NCI-H748 treated with DMSO at 0.1 percent for 48 hours (cell line): ENCODE results near the gene PPIP5K2.
"Not testable (repeated sequence)": the region's sequence is repeated elsewhere in the genome, so short reads cannot be mapped to it uniquely, and the experiment has no call there.

ENCODE experiments used
- DNase-seq: peaks from one replicate; lab custom pipeline; 2025; lab: John Stamatoyannopoulos, UW

Gene PPIP5K2

DNA sequence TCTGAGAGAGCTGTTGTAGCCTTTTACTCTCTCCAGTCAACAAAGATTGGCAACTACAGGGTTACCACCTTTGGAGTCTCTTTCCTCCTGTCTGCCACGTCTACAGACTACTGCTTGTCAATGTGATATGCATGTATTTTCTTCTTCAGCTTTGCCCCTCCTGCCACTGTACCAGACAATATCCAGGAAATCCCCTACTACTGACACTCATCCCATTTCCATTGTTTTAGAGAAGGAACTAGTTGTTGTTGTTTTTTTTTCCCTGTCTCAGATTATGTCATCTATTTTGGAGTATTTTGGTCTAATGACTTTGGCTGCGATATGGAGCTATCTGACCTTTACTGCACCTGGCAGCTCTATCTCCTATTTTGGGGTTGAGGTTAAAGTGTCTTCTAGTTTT lies 88.4 kb downstream of the PPIP5K2 start:
- no peak for DNase-seq

DNA sequence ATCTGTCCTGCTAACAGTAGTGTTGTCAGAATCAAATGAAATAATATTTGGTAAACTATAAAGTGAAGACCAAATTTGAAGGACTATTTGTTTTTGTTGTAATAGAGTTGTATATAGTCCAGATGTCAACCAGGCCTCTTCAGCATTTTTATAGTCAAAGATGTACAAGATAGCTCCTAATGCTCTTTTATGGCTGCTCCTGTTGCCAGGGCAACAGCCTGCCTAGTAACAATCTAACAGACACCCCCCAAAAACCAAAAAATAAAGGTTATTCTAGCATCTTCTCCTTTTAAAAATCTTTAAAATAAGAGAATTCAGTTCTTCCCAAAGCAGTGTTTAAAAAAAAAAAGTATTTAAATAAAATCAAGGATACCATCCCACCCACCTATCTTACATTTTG lies 89.0 kb downstream of the PPIP5K2 start:
- DNase-seq, result no peak

DNA sequence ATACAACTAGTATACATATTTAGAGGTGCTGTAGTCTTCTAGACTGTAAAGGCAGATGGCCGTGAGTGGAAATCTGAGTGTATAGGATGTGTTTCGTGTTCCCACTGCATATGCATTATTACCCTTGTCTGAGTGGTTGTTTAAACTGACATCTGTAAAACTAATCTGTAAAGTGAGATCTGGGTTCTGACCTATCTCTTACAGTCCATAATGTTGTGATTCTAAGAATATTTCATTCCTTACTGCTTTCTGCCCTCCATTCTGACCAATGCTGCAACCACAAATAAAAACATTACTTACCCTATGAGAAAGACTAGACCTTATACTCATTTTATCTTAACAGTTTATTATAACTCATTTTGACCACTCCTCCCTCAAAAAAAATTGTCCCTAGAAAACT lies 90.9 kb downstream of the PPIP5K2 start:
- no peak for DNase-seq

DNA sequence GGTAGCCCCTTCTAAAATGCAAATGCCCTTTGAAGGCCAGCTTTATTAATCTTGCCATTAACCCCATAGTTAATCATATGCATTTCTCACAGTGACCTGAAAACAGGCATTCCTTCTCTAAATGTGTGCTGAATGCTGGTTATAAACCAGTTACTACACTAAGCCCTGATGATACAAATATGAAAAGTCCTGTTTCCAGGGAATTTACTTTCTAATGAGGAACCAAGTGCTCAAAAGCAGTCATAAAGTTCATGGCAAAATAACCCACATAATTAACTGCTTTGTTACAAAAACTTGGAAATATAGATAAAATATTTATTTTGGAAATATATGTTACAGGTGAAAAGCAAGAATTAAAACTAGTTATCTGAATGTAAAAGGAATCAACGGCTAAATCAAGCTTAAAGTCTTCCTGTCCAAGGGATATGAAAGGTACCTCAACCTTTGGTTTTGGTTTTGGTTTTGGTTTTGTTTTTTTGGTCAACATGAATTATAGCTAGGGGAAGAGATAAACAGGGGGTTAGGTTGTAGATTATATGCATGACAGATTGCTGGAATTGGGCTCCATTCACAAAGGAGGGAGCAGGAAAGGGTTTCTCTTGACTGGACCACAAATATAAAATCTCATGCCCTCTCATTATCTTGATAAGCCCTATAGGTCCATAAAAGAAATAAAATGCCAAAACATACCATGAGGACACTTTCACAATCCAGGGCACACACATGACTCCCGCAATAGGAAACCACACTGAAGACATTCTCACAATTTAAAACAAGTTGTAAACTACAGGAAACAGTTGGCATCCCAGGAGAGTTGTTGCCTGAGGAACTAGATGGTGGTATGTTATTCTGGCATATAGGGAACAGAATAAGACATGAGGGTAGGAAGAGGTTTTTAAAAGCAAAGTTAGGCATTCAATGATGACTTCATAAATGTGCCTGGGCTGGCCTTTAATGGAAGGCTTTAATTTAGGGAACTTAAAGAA lies 91.8 kb downstream of the PPIP5K2 start:
- no peak for DNase-seq

DNA sequence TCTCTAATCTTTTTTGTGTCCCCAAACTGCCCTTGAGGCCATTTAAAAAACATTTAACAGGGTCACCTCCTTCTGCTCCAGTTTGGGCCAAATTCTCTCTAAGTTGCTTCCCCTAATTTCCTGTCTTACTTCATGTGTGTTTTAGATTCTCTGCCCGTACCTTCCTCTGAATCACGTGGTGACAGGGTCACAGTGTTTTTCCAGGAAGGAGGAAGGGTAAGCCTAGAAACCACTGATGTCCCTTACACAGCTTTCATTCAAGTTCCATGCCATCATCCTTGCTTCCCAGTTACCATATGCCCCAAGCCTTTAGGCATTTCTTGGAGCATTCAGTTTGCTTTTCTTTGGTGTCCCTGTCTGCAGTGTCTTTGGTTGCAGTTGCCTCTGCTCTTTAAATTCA lies 96.0 kb downstream of the PPIP5K2 start:
- DNase-seq, result no peak

DNA sequence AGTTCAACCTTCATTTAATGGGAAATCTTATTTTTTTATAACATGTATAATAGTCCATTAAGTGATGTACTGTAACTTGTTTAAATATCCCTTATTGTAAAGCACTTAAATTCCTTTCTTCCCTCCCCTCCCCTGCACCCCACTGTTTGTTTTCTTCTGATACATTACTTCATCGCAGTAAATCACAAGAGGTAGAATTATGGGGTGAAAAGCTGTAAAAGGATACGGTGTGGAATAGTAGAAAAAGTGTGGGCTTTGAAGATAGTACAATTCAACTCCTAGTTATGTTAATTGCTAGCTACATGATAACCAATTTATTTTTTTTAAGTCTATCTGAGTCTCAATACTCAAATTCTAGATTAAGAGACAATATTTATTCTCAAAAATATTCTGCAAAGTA lies 96.6 kb downstream of the PPIP5K2 start:
- no peak for DNase-seq

DNA sequence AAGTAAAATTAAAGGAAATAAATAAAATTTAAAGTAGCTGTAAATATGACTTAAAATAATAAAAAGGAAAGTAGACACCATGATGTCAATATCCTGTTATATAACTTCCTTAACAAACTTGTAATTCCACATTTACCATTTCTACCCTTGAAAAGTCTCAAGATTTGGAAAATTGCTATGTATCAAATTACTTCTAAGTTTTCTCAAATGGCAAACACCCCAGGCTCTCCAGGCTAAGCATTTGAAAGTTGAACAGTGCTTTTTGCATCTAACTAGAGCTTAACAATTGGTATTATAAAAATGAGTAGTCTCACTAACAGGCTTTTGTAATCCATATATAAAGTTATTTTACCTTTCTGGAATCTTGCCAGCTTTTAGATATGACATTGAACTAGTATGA lies 97.0 kb downstream of the PPIP5K2 start:
- no peak for DNase-seq

DNA sequence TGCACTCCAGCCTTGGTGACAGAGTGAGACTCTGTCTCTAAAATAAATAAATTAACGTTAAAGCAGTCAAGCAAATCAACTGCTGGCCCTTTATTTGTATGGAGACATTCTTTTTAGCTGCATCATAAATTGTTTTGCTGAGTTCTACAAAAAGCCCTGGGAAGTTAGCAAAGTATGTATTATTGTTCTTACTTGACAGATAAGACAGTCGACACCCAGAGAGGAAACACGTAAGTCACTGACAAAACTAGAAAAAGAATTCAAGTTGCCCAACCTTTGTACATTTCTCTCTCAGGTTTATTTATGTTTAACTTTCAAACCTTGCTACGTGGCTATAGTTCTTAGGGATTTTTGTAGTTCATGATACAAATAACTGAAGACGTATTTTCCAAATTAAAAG lies 98.1 kb downstream of the PPIP5K2 start:
- no peak for DNase-seq

DNA sequence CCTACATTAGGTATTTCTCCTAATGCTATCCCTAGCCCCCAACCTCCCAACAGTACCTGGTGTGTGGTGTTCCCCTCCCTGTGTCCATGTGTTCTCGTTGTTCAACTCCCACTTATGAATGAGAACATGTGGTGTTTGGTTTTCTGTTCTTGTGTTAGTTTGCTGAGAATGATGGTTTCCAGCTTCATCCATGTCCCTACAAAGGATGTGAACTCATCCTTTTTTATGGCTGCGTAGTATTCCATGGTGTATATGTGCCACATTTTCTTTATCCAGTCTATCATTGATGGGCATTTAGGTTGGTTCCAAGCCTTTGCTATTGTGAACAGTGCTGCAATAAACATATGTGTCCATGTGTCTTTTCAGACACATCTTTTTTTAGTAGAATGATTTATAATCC lies 99.0 kb downstream of the PPIP5K2 start:
- DNase-seq, result not testable (repeated sequence)

DNA sequence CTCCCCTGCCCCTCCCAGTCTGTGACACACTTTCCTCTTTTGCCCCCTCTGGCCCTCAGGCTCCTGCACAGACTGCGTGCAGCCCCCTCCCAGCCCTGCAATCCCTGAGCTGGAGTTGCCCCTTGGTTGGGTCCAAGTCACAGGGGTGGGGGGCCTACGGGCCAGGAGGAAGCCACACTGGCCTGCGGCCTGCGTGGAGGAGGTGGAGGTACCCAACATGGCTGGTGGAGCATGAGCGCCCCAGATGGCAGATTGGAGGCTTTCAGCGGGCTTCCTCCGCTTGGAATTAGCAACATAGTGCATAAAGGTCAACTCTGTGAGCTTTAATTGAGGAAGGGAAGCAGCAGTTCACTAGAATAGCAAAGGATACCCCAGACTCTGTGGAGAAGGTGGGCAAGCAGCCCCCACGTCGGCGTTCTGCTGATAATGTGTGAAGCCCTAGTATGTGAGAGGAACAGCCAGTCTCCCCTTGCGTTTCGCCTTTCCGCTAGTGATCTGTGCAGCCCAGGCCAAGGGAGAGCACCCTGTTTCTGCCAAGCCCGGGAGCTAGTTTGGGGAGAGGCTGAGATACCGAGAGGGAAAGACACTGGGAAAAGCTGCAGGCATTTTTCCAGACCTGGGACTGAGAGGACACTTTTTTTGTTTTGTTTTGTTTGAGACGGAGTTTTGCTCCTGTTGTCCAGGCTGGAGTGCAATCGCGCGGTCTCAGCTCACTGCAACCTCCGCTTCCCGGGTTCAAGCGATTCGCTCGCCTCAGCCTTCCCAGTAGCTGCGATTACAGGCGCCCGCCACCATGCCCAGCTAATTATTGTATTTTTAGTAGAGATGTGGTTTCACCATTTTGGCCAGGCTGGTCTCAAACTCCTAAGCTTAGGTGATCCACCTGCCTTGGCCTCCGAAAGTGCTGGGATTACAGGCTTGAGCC lies 103.2 kb downstream of the PPIP5K2 start:
- DNase-seq, result no peak

DNA sequence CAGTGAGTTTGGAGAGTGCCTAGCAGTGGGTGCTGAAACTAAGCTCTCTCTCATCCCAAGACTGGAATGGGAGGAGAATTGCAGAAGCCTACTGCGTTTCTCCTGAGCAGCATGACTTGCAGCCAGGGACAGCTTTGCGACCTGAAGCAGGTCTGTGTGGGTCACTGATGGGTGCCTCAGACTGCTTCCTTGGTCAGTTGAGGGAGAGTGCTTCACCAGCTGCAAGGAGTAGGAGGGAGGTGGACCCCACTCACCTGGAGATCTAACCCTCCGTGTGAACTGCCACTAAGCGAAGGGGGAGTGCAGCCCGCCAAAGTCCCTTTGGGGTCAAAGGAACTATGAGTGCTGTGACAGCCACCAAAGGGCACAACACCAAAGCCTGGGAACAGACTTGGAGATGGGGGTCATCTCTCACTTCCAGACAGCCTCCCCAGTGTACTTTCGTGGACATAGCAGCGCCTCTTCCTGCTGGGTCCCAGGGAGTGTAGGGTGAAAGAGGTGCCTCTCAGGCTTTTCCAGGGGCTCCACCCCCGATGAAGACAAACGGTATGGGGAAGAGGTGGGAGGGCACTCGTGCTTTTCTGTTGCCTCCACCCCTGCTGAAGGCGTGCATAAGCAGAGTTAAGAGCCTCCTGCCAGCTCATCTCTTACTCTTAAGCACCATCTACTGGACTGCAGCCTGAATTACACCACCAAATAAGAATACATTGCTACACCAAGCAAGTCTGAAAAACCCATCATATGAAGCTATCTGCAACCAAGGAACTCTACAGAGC lies 104.2 kb downstream of the PPIP5K2 start:
- peak; percentile 72 for DNase-seq

DNA sequence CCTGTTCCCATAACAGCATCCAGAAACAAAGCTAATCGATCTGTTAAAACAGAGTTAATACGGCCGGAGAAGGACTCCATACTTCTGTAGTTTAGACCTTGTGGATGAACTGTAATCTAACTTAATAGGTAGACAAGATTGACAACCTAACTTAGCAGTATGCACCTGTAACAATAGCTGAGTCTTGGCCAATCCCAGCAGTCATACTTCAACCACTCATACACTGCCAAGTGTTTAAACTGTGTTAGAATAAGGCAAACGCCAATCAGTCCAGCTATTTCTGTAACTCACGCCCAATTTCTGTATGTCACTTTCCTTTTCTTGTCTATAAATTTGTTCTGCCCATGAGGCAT lies 104.8 kb downstream of the PPIP5K2 start:
- no peak for DNase-seq

DNA sequence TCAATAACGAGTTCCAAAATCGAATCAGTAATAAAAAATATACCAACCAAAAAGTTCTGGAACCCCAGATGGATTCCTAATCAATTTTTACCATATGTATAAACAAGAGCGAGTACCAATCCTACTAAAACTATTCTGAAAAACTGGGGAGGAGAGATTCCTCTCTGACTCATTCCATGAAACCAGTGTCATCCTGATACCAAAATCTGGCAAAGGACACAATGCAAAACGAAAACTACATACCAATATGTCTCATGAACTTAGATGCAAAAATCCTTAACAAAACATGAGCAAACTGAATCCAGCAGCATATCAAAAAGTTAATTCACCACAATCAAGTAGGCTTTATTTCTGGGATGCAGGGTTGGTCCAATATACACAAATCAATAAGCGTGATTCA lies 108.0 kb downstream of the PPIP5K2 start:
- no peak for DNase-seq

DNA sequence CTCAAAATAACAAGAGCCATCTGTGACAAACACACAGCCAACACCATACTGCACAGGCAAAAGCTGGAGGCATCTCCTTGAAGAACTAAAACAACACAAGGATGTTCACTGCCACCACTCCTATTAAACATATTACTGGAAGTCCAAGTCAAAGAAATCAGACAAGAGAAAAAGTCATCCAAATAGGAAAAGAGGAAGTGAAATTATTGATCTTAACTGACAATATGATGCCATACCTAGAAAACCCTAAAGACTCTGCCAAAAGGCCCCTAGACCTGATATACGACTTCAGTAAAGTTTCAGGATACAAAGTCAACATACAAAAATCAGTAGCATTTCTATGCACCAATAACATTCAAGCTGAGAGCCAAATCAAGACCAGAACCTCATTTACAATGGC lies 108.5 kb downstream of the PPIP5K2 start:
- DNase-seq, result no peak

DNA sequence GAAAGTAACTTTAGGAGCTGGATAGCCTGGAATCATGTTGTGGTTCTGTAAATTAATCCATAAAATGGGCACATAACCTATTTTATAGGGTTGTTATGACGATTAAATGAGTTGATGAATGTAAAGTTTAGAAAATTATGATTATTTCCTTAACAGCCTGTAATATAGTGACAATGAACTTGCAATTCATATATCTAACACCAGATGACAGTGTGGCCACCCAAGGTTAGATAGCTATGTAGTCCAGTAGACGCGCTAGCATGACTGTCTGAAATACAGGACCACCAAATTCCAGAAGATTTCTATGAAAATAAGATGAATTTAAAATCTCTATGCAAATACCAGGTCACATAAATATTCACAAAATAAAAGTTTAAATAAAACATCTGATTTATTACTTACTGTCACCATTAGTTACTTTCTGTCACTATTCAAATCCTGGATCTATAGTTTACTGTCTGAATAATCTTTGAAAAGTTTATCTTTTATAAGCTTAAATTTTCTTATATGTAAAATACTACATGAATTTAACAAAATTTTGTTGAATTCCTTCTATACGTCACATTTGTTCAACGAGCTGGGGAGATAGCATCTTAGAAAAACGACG lies 112.4 kb downstream of the PPIP5K2 start:
- peak; percentile 39 for DNase-seq

DNA sequence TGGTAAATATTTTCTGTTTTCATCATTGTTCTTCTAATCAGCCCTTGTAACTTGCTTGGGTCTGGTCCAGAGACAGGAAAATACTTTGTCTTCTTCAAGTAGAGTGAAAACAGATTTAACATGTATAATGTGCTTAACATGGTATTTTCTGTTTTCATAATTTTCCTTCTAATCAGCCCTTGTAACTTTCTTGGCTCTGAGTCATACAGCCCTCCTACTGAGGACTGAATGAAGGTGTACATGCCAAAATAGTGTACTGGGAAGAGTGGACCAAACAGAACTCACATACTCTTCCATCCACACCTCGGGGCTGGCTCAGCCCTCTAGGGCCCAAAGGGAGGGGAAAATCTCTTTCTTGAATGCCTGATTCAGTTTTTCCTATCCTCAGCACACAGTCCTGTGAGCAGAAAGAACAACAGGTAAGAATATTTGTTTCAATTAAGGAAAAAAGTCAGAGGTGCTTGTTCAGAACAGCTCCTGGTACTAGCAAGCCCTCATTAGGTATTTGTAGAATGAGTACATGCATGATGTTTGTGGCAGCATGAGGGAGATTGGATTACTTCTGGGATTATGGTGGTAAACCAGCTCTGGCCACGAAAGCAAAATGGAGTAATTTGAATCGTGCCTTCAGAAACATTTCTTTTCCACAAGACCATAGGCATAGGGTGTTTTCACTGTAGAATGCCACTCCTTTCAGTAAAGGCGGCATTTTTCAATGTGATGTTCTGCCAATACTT lies 114.3 kb downstream of the PPIP5K2 start:
- DNase-seq, result no peak

DNA sequence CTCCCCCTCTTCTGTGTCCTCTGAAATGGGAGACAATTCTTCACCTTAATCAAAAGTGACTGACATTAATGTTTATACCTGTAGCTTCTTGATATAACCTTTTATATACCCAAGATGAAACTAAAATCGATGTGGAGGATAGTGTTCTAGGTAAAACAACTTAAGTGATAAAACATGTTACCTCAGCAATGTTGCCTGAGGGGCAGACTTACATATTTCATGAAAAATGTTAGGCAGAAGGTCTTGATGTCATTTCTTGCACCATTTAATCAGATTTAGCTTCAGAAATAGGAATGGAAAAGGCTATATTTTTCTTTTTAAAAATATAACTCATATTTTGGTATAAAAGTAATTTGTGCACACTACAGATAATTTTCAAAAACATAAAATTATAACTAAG lies 115.8 kb downstream of the PPIP5K2 start:
- no peak for DNase-seq

DNA sequence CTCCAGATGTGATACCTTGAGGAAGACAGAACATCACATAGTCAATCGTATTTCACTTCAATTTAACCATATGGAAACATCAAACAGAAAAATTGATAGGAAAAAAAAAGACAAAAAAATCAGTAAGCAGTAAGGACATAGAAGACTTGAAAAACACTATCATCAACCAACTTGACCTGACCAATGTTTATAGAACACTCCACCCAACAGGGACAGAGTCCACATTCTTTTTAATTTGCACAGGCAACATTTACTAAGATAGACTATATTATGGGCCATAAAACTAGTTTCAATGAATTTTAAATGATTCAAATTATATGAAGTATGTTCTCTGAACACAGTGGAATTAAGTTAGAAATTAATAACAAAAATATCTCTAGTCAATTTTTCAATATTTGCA lies 117.7 kb downstream of the PPIP5K2 start:
- no peak for DNase-seq

DNA sequence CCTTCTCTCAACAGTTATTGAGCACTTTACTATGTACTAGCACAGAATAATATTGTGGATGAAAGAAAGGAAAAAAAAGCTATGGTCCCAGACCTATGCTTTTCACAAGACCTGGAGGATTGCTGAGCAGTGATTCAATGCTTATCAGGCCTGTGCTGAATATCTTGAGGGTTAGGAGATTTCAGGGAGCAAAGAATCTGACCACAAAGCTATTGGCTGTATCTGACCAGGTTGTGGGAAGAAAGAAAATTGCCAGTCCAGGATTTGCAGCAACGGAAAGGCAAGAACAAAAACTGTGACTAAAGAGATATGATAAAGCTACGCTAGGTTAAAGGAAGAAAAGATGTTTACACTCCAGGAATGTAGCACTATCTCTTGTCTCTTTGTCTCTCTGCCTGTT lies 123.6 kb downstream of the PPIP5K2 start:
- DNase-seq, result no peak

DNA sequence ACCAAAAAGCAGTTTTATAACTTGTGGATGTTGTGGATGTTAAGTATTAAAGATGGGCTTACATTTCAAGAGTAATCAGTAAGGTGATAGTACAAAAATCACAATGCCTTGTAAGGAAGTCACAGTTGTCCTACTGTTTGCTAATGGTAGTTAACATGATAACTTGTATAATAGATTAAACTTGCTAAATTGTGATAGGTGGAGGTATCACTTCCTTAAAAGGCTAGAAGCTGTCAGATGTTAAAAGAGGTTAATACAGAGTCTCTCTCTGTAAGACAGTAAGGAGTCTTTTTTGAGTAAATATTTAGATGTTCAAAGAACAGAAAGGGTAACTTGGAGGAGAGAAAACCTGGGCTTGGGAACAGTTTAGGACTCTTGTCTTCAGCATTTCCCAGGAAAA lies 124.3 kb downstream of the PPIP5K2 start:
- no peak for DNase-seq

DNA sequence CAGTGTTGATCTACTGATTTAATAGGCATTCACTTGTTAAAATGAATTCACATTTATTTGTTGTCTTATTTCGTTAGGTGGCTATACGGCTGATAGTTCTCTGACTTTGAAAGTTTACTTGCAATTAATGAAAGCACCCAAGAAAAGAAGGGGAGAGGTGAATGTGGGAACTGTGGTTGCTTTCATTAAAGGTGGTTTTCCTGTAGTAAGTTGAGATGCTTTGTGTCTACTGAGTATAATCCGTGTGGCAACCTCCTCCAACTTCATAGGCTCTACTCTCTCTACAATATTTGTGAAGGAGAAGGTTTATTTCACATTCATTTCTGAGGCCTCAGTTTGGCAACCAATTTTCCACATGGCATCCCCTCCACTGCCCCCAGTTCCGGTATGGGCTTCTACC lies 125.7 kb downstream of the PPIP5K2 start:
- DNase-seq, result no peak
